HG02970 (cell line): ENCODE measurements around the gene RIMKLA.

ENCODE experiments used
- ATAC-seq: cut with Tn5 transposase; IDR thresholded peaks from one replicate; pipeline ENCODE4 v1.9.1; 2021; ENCODE audit warnings: mild to moderate bottlenecking, moderate library complexity, moderate number of reproducible peaks; ENCODE audit not compliant: unreplicated experiment, low FRiP score

Gene RIMKLA

DNA sequence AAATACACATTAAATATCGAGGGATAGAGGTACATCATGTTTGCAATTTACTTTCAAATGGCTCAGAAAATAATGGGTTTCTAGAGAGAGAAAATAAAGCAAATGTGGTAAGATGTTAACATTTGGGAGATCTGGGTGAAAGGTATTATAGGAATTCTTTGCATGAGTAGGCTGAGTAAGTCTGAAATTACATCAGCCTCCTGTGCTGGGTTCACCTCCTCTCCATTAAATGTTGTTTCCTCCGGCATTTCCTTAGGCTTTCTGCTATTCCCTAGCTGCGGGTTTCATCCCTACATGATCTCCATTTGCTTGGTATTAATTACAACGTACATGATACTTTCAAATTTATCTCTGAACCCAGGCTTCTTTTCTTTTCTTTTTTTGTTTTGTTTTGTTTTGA, 43.6 kb downstream of the RIMKLA start:
- ATAC-seq, result no peak

DNA sequence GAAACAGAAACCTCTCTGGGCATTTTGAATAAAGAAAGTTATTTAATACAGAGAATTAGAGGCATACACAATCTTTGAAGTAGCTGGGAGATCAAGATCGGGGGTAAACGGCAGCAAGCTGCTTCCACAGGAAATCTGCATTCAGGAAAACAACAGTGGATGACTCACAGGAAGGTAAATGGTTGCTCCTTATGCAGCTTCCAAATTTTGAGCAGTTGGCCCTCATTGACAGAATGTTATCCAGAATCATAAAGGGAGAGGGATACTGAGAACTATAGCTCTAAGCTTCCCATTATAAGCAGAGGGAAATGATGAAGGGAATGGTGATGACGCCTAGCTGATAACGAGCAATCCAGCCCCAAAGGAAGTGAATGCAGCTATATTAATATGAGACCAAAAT, 46.6 kb downstream of the RIMKLA start:
- ATAC-seq, result no peak

DNA sequence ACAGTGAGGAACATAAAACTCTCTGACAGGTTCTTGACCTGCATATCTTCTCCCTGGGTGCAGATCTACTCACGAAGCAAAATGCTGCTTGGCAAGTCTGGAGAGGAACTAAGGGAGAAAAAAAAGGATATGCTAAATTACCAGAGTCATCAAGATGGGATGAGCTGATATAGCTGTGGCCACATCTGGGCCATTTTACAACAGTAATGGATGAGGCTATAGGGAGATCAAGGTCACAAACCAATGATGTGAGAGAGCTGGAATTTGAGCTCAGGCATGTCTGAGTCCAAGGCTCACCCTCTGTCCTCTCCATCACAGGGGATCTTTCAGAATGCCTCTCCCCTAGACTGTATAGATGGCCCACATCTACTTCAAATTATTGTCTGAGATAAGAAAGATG, 49.0 kb downstream of the RIMKLA start:
- ATAC-seq, result no peak

DNA sequence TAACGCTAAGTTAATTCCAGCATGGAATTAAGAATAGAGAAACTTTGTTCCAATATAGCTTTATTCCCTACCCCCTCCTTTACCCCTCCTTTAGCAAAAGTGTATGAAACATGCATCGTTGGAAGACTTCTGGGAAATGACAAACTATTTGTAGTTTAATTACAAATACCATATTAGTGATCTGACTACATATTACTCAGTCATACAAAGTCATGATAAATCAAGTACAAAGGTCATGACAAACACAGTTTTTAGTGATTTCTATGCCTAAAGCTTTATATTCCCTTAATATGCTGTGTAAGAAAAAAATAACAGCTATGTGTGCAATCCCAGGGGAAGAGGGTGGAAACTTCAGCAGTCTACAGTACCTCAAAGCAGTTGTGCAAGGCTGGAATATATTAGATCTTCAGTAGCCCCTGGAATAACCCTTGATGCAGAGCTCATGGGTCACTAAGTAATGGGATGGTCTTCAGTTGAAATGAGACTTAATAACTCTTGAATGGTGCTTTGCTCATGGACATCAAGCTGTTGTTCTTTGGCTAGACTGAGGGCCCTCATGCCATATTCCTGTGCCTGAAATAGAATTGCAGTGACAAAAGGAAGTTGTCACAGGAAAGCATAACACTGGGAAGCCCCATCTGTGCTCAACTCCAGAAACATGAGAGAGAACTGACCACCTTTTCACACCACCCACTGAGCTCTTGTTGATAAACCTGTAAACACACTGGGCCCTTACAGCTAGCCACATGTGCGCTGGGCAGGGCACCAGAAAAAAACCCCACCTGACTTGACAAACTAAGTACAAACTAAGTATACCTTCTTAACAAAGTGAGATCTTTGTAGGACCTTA, 49.9 kb downstream of the RIMKLA start:
- ATAC-seq, result no peak

DNA sequence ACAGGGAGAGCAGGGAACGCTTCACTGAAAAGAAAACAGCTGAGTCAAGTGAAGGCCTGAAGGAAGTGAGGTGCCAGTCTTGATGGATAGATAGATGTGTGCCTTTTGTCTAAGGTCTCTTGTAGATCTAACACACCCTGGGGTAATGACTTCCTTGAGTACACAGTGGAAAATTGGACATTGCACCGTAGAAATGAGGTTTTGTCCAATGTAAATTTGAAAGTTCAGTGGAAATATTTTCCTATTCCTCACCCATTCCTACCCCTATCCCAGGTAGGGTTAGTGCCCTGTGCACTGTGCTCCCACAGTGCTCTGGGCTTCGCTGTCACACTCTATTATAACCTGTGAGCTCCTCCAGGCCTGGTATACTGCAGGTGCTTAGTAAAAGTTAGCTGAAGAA, 50.9 kb downstream of the RIMKLA start:
- ATAC-seq, result no peak

DNA sequence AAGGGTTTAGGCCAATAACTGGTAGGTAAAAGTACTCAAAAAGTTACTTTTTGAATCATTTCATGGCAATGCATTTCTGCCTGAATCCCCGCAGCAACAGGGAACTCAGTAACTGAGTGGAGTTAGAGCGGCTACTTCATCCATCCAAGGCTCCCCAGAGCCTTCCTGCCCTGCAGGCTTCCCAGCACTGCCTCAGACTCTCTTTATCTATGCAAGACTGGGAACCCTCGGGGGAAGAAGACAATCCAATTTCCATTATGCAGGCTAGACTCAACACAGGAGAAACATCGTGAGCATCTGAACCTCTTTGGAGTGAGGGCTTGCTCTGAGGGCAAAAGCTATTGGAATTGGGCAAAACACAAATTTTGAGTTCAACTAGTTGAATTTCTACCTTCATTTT, 52.1 kb downstream of the RIMKLA start:
- ATAC-seq, result no peak

DNA sequence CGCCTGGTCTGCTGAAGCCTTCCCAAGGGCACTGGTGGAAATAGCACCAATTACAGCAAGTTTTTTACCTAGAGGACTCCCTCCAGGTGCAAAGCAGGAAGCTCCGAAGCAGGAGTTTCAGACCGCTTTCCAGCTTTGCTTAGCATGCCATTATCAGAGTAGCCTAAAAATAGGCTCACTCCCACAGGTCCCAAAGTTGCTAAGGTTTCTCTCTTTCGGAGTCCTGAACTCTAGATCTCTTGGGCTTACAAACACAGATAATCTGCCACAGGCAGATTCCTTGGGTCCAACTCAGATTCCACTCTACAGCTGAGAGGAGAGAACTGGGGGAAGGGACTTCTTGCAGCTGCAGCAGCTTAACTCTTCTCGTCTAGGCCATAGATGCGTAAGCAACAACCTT, 52.8 kb downstream of the RIMKLA start:
- ATAC-seq, result no peak

DNA sequence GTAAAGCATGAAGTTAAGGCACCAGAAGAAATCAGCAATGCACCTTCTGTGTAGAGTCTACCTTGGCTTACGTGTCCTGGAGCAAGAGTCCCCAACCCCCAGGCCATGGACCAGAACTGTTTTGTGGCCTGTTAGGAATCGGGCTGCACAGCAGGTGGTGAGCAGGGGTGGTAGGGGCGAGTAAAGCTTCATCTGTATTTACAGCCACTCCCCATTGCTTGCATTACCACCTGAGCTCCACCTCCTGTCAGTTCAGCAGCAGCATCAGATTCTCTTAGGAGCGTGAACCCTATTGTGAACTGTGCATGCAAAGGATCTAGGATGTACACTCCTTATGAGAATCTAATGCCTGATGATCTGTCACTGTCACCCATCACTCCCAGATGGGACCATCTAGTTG, 53.7 kb downstream of the RIMKLA start:
- ATAC-seq, result no peak

DNA sequence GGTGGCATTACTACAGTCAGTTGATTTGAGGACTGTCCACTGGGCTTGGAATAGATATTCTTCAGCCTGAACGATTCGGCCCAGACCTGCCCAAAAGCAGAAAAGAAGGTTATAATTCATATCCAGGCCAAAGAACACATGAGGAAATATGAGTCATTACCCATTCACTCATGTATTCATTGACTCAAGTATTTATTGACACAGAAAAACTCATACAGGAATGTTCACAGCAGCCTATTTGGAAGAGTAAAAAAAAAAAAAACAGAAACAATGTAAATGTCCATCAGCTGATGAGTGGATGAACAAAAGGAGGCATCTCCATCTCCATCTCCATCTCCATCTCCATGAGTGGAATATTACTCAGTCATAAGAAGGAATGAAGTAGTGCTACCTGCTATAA, 59.3 kb downstream of the RIMKLA start:
- no peak for ATAC-seq

DNA sequence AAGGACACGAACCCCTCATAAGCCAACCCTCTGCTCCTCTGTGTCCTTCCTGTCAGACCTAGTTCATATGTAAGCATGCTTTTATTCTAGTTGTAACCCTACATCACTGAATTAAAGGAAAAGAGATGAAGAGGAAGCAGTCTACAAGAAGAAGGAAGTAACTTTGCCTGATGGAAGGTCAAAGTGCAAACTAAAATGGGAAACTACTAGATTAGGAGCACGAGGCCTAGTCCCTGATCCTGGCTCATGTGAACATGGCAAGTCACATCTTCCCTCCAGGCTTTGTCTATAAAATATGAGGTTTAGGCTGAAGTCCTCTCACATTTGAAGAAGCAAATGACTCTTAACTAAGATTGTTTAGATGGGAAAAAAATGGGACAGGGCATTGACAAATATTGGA, 62.1 kb downstream of the RIMKLA start:
- no peak for ATAC-seq

DNA sequence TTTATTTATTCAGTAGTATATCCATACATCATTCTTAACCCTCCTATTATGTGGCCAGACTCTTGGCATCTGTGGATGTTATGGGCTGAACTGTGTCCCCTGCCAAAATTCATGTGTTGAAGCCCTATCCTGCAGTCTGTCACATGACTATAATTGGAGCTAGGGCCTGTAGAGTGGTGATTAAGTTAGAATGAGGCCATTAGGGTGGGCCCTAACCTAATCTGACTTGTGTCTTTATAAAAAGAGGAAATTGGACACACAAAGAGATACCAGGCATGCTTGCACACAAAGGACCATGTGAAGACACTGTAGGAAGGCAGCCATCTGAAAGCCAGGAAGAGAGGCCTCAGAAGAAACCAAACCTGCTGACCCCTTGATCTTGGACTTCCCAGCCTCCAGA, 68.7 kb downstream of the RIMKLA start:
- no peak for ATAC-seq

DNA sequence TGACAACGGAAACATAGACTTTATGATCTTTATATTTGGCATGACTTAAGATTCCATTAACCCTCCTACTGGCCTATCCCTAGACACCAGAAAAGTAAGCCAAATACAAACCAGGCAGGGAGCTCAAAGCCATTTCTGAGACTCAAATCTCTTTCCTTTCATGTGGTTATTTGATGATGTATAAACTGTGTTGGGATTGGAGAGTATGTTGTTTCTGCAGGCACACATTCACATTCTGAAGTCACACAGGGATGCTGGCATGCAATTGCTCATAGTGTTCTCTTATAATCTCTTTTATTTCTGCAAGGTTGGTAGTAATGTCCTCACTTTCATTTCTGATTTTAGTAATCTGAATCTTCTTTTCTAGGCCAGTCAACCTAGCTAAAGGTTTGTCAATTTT, 69.5 kb downstream of the RIMKLA start:
- no peak for ATAC-seq

DNA sequence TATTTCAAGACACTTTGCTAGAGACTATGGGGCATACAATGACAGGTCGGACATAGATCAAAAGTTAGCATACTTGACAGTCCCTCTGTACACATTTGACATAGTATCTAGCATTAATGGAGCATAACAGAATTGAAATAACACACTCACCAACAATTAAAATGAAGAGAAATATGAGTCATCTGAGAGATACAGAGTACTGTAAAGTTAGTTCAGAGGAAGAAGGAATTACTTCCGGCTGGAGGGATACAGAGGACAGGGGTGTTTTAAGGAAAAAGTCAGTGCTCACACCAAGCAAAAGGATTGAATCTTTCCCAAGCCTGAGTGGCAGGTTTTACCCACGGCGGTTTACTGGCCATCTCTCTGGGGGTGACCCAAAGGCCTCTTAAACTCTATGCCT, 72.8 kb downstream of the RIMKLA start:
- ATAC-seq, result no peak

DNA sequence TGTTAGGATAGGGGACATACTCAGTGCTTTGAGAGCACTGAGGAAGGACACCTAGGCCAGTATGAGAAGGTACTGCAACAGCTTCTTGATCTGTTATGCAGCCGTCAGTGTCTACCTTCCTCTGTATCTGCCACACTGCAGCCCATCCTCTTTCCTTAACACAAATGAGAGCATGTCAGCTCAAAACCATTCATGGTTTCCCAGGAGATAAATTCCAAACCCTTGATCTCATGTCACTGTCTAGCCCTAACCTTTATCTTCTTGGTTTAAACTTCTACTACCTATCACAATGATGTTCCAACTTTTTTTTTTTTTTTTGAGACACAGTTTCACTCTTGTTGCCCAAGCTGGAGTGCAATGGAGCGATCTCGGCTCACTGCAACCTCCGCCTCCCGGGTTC, 73.8 kb downstream of the RIMKLA start:
- ATAC-seq, result no peak

DNA sequence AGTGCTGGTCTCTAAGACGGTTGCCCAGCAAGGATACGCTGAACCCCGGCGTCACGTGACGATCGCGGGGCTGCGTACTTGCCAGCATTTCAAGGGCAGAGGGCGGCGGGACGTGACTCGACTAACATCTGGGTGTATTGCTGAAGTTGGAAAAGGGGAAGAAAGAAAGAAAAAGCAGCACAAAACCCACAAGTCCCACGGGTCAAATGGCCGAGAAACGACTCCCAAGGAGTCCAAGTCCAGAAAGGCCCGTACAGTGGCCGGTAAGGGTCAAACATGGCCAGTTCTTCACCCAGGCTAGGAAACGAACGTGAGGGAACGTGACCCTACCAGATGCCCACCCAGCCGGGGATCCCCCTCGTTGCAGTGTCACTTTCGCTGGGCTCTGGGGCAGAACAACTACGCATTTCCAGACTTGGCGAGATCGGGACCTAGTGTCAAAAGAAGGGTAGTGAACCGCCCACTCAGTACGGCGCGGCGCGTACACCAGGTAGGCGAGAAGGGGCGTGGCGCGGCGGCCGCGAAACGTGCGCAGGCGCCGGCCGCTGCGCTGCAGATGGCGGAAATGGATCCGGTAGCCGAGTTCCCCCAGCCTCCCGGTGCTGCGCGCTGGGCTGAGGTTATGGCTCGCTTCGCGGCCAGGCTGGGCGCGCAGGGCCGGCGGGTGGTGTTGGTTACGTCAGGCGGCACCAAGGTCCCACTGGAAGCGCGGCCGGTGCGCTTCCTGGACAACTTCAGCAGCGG, 75.6 kb downstream of the RIMKLA start, which contains the start of the genes PPCS and ZMYND12:
PPCS (plus strand) TSS at position 534 of the 744 bp plus-strand sequence; CDS start at position 557, 23 bp downstream.
ZMYND12 (minus strand) TSS at position 13 of the 744 bp plus-strand sequence. CDS start 25 bp downstream, outside the sequence.
- ATAC-seq, result peak; percentile 78

DNA sequence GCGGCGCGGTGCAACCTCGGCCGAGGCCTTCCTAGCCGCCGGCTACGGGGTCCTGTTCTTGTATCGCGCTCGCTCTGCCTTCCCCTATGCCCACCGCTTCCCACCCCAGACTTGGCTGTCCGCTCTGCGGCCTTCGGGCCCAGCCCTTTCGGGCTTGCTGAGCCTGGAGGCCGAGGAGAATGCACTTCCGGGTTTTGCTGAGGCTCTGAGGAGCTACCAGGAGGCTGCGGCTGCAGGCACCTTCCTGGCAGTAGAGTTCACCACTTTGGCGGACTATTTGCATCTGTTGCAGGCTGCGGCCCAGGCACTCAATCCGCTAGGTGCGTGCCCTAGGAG, 76.1 kb downstream of the RIMKLA start:
- ATAC-seq, result peak; percentile 45

DNA sequence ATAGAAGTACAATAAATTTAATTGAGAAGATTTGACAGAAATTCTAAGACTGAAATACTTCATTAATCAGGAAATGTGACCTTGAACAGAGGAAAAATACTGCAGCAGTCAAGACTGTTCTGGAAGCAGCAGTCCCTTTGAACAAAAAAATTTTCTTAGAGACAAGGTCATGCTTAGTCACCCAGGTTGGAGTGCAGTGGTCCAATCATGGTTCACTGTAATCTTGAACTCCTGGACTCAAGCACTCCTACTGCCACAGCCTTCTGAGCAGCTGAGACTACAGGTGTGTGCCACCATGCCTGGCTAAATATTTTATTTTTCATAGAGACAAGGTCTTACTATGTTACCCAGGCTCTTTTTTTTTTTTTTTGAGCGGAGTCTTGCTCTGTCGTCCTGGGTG, 80.6 kb downstream of the RIMKLA start:
- no peak for ATAC-seq

DNA sequence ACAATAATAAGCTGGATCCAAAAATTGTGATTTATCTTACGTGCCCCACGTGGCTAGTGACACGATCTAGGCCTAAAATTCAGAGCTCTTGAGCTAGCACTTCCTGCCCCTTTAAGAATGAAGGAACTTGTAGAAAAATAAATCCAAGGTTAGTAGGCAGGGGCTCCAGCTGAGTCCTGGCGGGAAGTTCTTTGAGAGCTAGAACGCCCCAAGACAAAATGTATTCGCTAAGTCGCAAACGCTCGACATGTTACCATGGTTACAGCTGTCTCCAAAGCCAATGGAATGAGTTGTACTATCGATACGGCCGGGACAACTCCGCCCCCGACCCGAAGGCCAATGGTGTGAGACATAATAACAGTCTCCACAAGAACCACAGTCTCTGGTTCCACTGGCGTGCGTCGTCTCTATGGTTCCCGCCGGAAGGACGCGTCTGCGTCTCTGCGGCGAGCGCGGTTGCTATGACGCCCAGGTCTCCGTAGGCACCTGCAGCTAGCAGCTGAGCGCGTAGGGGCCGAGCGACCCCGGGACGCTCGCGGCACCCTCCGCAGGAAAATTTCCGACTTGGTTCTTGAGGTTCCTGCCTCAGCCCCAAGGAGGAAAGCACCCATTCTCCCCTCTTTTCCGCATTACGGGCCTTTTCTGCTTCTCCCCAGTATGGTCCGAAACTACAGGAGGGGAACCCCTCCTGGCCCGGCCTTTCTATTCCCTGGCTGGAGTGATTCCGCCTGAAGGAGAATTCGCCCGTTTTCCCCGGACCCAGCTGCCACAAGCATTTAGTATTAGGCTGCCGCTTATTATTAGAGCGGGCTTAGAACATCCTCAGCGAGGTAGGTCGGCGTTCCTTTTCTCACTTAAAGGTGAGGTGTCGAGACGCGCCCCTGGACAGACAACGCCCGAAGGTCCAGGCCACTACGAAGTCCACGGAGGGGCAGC, 82.5 kb downstream of the RIMKLA start, which contains the start of gene CCDC30:
CCDC30 (plus strand) TSS at position 459 of the 936 bp plus-strand sequence. CDS start 17,266 bp downstream, outside the sequence.
- peak; percentile 99 for ATAC-seq

DNA sequence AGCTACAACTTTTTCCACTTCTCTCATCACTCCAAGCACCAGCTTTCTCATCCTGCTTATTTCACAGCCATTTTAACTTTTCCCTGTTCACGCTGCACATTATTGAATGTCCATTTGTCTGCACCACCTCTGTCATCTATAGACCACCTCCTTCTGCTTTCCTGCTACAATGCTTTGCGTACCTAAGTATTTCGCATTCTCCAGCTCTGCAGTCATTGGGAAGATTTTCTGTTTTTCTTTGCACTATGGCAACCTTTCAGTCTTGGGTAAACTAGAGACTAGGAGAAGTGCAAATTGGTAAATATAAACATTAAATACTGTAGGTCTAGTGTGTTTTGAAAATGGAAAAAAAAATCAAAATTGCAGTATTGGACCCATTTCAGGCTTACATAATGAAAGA, 83.3 kb downstream of the RIMKLA start:
- ATAC-seq, result no peak

DNA sequence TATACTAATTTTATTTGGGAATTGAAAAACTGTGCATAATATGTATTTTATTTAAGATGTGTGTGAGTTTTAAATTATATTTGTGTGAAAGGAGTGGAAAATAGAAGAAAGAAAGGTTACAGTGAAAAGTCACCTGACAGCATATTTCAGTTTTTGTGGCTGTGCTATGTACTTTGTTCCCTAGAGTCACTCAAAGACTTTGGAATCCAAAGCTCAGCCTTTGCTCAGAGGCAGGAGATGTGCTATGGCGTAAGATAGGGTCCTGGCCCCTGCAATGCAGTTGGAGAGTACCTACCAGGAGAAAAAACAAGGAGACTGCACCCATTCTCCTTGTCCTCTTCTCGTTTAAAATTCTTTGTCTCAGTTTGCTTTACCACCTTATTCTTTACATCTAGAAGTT, 85.4 kb downstream of the RIMKLA start:
- ATAC-seq, result no peak

DNA sequence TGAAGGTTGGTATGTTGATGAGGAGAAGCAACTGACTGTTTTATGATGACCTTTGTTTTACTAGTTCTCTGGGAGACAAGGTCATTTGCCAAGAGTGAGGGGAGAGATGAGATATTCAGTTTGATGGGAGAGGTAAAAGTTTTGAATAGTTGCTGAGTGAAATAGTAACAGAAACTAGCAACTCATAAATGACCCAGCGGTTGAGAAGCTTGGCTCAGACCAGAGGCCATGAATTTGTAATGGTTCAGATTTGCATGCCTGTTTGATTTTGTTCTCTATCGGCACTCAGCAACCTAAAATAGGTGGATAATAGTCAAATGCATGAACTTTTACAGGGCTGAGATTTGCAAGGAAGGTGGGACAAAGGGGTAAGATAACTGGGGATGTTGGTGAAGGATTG, 89.1 kb downstream of the RIMKLA start:
- no peak for ATAC-seq
